WTC11 (cell line): ENCODE measurements around the gene CD180. TPM values are rescaled to one million over a fixed set of nuclear protein-coding genes. Genes with fewer than 3 reads are reported as not detected.

Experiments used
- ATAC-seq: fragments of 200-7000 bp; cut with Tn5 transposase; 2 replicates; pipeline ENCODE4 v1.10.0; 2021; ENCODE audit warnings: mild to moderate bottlenecking, moderate library complexity
- CTCF ChIA-PET: fragments of 300-600 bp; sonication (Branson Sonifier 250); formaldehyde crosslinking; loops from one replicate; lab custom pipeline; 2021; ENCODE audit warnings: antibody characterized with exemption; lab: Charles Lee
- POLR2A ChIA-PET: fragments of 350-600 bp; sonication (Branson Sonifier 250); formaldehyde crosslinking; loops from one replicate; lab custom pipeline; 2021; ENCODE audit warnings: antibody characterized with exemption; lab: Charles Lee
- DNase-seq: peaks from one replicate; pipeline ENCODE4 v3.0.0; 2021; ENCODE audit warnings: low spot score
- H3K27ac Mint-ChIP-seq: 2 replicates; pipeline ENCODE4 v1.8.0; 2021; ENCODE audit warnings: mixed read lengths
- H3K27me3 Mint-ChIP-seq: 2 replicates; pipeline ENCODE4 v1.8.0; 2021; ENCODE audit warnings: low read depth, mild to moderate bottlenecking, moderate library complexity, mixed read lengths
- H3K36me3 Mint-ChIP-seq: 2 replicates; pipeline ENCODE4 v1.8.0; 2021; ENCODE audit warnings: mixed read lengths
- H3K4me1 Mint-ChIP-seq: 2 replicates; pipeline ENCODE4 v1.8.0; 2022; ENCODE audit warnings: mixed read lengths
- H3K4me3 Mint-ChIP-seq: 2 replicates; pipeline ENCODE4 v1.8.0; 2021; ENCODE audit warnings: mild to moderate bottlenecking, moderate library complexity, mixed read lengths
- H3K9me3 Mint-ChIP-seq: 2 replicates; pipeline ENCODE4 v1.8.0; 2021; ENCODE audit warnings: mixed read lengths
- ATF1 ChIP-seq: sonication (generic); formaldehyde crosslinking; IDR thresholded peaks from 2 replicates; pipeline ENCODE4 v1.8.1; 2023; ENCODE audit warnings: mild to moderate bottlenecking, moderate library complexity, missing genetic modification reagents
- ELF4 ChIP-seq: sonication (generic); formaldehyde crosslinking; IDR thresholded peaks from 2 replicates; pipeline ENCODE4 v1.8.1; 2022; ENCODE audit warnings: low read depth, mild to moderate bottlenecking, moderate library complexity, missing genetic modification reagents
- ETV6 ChIP-seq: sonication (generic); formaldehyde crosslinking; IDR thresholded peaks from 2 replicates; pipeline ENCODE4 v1.8.1; 2022; ENCODE audit warnings: mild to moderate bottlenecking, missing genetic modification reagents
- NFE2L1 ChIP-seq: sonication (generic); formaldehyde crosslinking; IDR thresholded peaks from 2 replicates; pipeline ENCODE4 v1.8.1; 2023; ENCODE audit warnings: missing genetic modification reagents
- NFYB ChIP-seq: sonication (generic); formaldehyde crosslinking; conservative IDR thresholded peaks from 2 replicates; pipeline ENCODE4 v1.8.0; 2022; ENCODE audit warnings: low read depth, missing genetic modification reagents
- NR1H2 ChIP-seq: sonication (generic); formaldehyde crosslinking; IDR thresholded peaks from 2 replicates; pipeline ENCODE4 v1.9.0; 2021; ENCODE audit warnings: mild to moderate bottlenecking, moderate library complexity, missing genetic modification reagents
- SMAD3 ChIP-seq: sonication (generic); formaldehyde crosslinking; IDR thresholded peaks from 2 replicates; pipeline ENCODE4 v1.8.0; 2022; ENCODE audit warnings: missing genetic modification reagents, mild to moderate bottlenecking, borderline replicate concordance
- TEAD4 ChIP-seq: sonication (generic); formaldehyde crosslinking; IDR thresholded peaks from 2 replicates; pipeline ENCODE4 v1.8.0; 2022; ENCODE audit warnings: mild to moderate bottlenecking, missing genetic modification reagents
- ZNF121 ChIP-seq: sonication (generic); formaldehyde crosslinking; IDR thresholded peaks from 2 replicates; pipeline ENCODE4 v1.8.0; 2023; ENCODE audit warnings: missing genetic modification reagents
- ZNF232 ChIP-seq: sonication (generic); formaldehyde crosslinking; IDR thresholded peaks from 2 replicates; pipeline ENCODE4 v1.8.0; 2022; ENCODE audit warnings: mild to moderate bottlenecking, missing genetic modification reagents
- ZNF317 ChIP-seq: sonication (generic); formaldehyde crosslinking; IDR thresholded peaks from 2 replicates; pipeline ENCODE4 v1.8.1; 2023; ENCODE audit warnings: low read depth, mild to moderate bottlenecking, moderate library complexity, missing genetic modification reagents, borderline replicate concordance
- total RNA-seq: library from RNA; stranded (reverse); gene quantifications from 3 replicates; pipeline ENCODE4 v1.2.3, GENCODE V29; 2021
- TF ChIP-seq, protein P1 (sequence below): sonication (generic); formaldehyde crosslinking; IDR thresholded peaks from 2 replicates; pipeline ENCODE4 v1.8.0; 2023; ENCODE audit warnings: missing genetic modification reagents
- TF ChIP-seq, protein P2 (sequence below): sonication (generic); formaldehyde crosslinking; IDR thresholded peaks from 2 replicates; pipeline ENCODE4 v1.8.1; 2022; ENCODE audit warnings: mild to moderate bottlenecking, missing genetic modification reagents, moderate library complexity, borderline replicate concordance
- TF ChIP-seq, protein P3 (sequence below): sonication (generic); formaldehyde crosslinking; IDR thresholded peaks from 2 replicates; pipeline ENCODE4 v1.8.1; 2023; ENCODE audit warnings: mild to moderate bottlenecking, missing genetic modification reagents, moderate library complexity
- TF ChIP-seq, protein P4 (sequence below): sonication (generic); formaldehyde crosslinking; IDR thresholded peaks from 2 replicates; pipeline ENCODE4 v1.8.0; 2022; ENCODE audit warnings: mild to moderate bottlenecking, missing genetic modification reagents

The CD180 gene
- total RNA-seq, 1 experiment from 2014 or later, result not detected

DNA sequence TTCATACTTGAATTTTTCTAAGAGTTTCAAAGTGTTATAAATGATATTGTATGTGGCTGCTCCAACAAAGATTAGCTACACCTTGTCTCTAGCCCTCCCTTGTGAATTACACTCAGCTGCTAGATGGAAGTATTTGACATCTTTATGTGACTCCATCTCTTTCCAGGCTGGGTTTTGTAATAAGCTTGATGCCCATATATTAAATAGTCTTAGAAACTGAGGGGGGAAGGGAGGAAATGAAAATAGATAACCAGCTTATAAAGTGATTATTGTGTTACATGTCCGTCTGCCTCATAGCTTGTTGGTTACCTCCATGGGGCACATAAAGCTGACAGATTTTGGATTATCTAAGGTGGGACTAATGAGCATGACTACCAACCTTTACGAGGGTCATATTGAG is 63.4 kb downstream of the CD180 start:
- Mint-ChIP-seq H3K9me3 (no peaks in the 10 kb centered on the region), H3K4me3 (no peak overlapping the region), H3K4me1 (no peaks in the 10 kb centered on the region), H3K27me3 (no peaks in the 10 kb centered on the region), H3K36me3 (no peaks in the 10 kb centered on the region), H3K27ac (no peak overlapping the region)
- no peak for ATAC-seq
- no peak for DNase-seq
- CTCF ChIA-PET, result no interaction called here
- TF ChIP-seq NFYB (no peak), ATF1 (CRISPR knock-in tag) (no peak), SMAD3 (CRISPR knock-in tag) (no peak), ZNF121 (CRISPR knock-in tag) (no peak), TEAD4 (CRISPR knock-in tag) (no peak)
- TF ChIP-seq, protein P1, sequence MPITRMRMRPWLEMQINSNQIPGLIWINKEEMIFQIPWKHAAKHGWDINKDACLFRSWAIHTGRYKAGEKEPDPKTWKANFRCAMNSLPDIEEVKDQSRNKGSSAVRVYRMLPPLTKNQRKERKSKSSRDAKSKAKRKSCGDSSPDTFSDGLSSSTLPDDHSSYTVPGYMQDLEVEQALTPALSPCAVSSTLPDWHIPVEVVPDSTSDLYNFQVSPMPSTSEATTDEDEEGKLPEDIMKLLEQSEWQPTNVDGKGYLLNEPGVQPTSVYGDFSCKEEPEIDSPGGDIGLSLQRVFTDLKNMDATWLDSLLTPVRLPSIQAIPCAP, result no peak
- POLR2A ChIA-PET, result interaction anchor here (0.7 kb wide), 1 partner anchor 38 kb away, joined by 3 read pairs; no protein-coding TSS in a partner anchor

DNA sequence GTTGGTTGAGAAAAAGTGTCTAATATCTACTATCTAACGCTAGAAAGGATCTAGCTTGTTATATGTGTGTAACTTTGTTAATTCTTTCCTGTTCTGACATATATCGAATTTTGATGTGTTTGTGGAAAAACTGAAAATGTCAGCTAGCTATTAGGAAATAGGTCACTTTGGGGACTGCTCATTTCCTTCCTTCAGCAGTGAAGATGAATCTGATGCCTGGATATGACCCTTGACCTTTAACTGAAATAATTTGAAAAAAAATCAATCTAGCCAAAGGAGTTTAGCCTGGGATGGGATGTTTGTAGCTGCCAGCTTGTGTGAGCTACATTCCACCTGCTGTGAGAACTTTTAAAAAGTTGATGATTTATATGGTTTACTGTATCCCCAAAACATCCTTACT is 66.8 kb downstream of the CD180 start:
- ATAC-seq, result no peak
- Mint-ChIP-seq H3K27me3 (no peaks in the 10 kb centered on the region), H3K27ac (no peak overlapping the region), H3K9me3 (0 out of 2 replicates have a peak, but pooled peaks cover 8% of the 10 kb centered on the region)
- CTCF ChIA-PET, result no interaction called here
- TF ChIP-seq, protein P2, sequence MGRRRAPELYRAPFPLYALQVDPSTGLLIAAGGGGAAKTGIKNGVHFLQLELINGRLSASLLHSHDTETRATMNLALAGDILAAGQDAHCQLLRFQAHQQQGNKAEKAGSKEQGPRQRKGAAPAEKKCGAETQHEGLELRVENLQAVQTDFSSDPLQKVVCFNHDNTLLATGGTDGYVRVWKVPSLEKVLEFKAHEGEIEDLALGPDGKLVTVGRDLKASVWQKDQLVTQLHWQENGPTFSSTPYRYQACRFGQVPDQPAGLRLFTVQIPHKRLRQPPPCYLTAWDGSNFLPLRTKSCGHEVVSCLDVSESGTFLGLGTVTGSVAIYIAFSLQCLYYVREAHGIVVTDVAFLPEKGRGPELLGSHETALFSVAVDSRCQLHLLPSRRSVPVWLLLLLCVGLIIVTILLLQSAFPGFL (CRISPR knock-in tag), result no peak
- TF ChIP-seq, protein P3, sequence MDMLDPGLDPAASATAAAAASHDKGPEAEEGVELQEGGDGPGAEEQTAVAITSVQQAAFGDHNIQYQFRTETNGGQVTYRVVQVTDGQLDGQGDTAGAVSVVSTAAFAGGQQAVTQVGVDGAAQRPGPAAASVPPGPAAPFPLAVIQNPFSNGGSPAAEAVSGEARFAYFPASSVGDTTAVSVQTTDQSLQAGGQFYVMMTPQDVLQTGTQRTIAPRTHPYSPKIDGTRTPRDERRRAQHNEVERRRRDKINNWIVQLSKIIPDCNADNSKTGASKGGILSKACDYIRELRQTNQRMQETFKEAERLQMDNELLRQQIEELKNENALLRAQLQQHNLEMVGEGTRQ (CRISPR knock-in tag), result no peak
- TF ChIP-seq ELF4 (CRISPR knock-in tag) (no peak), ETV6 (no peak), ZNF317 (CRISPR knock-in tag) (no peak), NFE2L1 (CRISPR knock-in tag) (no peak), NR1H2 (CRISPR knock-in tag) (no peak), ZNF232 (CRISPR knock-in tag) (no peak)
- TF ChIP-seq, protein P4, sequence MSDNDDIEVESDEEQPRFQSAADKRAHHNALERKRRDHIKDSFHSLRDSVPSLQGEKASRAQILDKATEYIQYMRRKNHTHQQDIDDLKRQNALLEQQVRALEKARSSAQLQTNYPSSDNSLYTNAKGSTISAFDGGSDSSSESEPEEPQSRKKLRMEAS, result no peak
- TF ChIP-seq, all 79 proteins: peak for 0
- POLR2A ChIA-PET, result no interaction called here
- DNase-seq, result no peak
- H3K36me3 Mint-ChIP-seq, result no peaks in the 10 kb centered on the region
- H3K4me1 Mint-ChIP-seq, result no peaks in the 10 kb centered on the region
- no peak overlapping the region for H3K4me3 Mint-ChIP-seq
